Esophagus muscularis mucosa (tissue), 4 donors: ENCODE measurements around the gene TBL1XR1.

ENCODE experiments used
- EP300 ChIP-seq: sonication (generic); formaldehyde crosslinking; IDR thresholded peaks from one replicate; pipeline ENCODE4 v1.6.1; 2017; ENCODE audit warnings: antibody characterized with exemption
- POLR2A ChIP-seq: fragments of 450-650 bp; IDR thresholded peaks from one replicate; pipeline ENCODE4 v1.6.1; 2017; ENCODE audit warnings: antibody characterized with exemption, moderate library complexity, mild to moderate bottlenecking, low read depth
- POLR2AphosphoS5 ChIP-seq, 2 donors: sonication (generic); formaldehyde crosslinking; IDR thresholded peaks; one replicate each; pipeline ENCODE4 v1.6.1; 2017; ENCODE audit warnings: antibody characterized with exemption in 2 of 2
- TF ChIP-seq, protein P1 (sequence below), 3 experiments: fragments of 200-600 bp in 2 of 3; fragments of 450-650 bp in 1 of 3; sonication (generic) in 2 of 3; IDR thresholded peaks; one replicate each; pipeline ENCODE4 v1.5.1; 2017 to 2019; ENCODE audit warnings: antibody characterized with exemption in 3 of 3, mild to moderate bottlenecking in 2 of 3, moderate library complexity in 1 of 3

DNA sequence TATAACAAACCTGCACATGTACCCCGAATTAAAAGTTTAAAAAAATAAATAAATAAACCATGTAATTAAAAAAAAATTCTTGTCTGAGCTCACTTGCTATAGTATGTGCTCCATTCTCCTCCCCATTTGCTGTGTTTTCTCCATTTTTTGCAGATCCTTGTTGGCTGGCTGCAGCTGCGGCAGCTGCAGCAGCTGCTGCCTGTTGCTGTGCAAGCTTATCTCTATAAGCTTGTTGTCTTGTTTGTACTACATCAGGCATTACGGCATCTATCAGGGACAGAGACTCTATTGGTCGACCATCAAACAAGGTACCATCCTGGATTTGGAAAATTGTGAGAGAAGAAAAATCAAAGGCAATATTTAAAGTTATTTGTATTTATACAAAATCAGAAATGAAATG lies 145.9 kb downstream of the TBL1XR1 start:
- TF ChIP-seq, protein P1, sequence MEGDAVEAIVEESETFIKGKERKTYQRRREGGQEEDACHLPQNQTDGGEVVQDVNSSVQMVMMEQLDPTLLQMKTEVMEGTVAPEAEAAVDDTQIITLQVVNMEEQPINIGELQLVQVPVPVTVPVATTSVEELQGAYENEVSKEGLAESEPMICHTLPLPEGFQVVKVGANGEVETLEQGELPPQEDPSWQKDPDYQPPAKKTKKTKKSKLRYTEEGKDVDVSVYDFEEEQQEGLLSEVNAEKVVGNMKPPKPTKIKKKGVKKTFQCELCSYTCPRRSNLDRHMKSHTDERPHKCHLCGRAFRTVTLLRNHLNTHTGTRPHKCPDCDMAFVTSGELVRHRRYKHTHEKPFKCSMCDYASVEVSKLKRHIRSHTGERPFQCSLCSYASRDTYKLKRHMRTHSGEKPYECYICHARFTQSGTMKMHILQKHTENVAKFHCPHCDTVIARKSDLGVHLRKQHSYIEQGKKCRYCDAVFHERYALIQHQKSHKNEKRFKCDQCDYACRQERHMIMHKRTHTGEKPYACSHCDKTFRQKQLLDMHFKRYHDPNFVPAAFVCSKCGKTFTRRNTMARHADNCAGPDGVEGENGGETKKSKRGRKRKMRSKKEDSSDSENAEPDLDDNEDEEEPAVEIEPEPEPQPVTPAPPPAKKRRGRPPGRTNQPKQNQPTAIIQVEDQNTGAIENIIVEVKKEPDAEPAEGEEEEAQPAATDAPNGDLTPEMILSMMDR (IDR thresholded peaks at IDR 0.05), result no peak
- TF ChIP-seq EP300 (no peak), POLR2AphosphoS5 (IDR thresholded peaks at IDR 0.05) (no peak), POLR2A (no peak)
